Measurements from ENCODE around the gene CPEB3. TPM values are rescaled to one million over a fixed set of nuclear protein-coding genes. Genes with fewer than 3 reads are reported as not detected.

Gene CPEB3
- total and polyA plus RNA-seq, 9 of the 15 experiments (the other 6 are each of a cell fraction or from before 2014, with no cell fraction given), result 0.15 to 1.2 (median 0.51) TPM

DNA sequence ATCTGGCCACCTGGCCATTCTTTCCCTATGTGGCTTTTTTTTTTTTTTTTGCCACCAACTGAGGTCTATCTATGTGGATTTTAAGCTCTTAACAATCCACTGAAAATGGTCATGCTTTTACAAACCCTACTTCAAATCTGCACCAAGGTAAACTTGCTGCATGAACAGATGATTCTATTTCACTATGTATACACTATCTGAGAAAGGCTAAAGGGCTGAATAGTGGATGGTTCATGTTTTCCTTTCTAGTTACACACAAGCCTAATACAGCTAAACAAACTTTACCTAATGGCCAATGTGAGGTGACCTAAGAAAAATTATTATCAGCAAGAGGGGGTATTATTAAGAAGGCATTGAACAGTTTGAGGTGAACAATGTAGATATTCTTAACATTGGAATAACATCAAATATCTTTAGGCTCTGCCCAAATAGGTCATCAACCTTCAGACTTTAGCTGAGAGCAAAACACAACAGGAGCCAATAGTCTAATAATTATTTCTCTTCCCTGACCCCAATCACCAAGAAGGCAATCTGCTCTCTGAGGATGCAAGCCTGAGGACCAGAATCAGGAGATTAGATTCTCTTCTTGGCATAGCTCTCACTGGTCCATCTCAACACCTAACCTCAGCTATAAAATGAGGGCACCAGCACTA lies 160.1 kb downstream of the CPEB3 start (continued):
- TF ChIP-seq THRA (IDR thresholded peaks at IDR 0.05) (no peak), ZNF766 (CRISPR knock-in tag; conservative IDR thresholded peaks at IDR 0.05) (no peak)

DNA sequence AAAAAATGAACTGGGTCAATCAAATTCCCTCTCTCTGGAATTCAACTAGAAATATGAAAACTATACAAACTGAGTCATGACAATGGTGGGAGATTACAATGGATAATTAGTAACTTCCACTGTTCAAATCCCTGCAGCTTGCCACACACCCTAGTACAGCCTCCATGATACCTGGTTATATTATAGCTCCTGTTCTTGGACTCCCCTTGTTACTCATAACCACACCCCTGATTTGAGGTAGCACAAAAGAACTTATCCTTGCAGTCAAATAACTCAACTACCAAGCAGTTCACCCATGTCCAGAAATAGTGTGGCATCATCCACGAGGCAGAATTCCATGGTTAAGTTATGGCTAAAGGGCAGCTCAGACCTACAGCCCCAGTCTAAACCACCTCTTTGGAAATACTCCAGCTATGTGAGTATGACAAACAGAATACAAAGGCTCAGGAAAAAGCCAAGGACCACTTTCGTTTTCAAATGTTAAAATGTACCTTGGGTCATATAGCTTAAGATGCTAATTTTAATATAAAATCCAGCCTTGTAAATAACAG lies 164.7 kb downstream of the CPEB3 start:
- in situ Hi-C loops (cut with MboI), result no loop called here
- CTCF ChIA-PET (ENCODE audit: low intra/inter-chr PET ratio), result no interaction called here
- H3K36me3 ChIP-seq (ENCODE audit: control insufficient read depth, insufficient read depth, low read length), result no peaks in the 10 kb centered on the region
- FAIRE-seq (no peak), ATAC-seq (no peak), DNase-seq (ENCODE audit: extremely low read depth in 1 of 4, low spot score in 3 of 4) (no peak)
- H3K4me1 ChIP-seq (replicated peaks in 1 of 2; ENCODE audit: control insufficient read depth in 2 of 2, insufficient read depth in 2 of 2, low read length in 2 of 2), result no peaks in the 10 kb centered on the region
- no peaks in the 10 kb centered on the region for H3K9me1 ChIP-seq (ENCODE audit: control insufficient read depth, insufficient read depth, low read length)
- H3K27ac ChIP-seq (ENCODE audit: extremely low read depth, low read depth, low read length), result no peak overlapping the region
- no peak overlapping the region for H3K4me2 ChIP-seq (ENCODE audit: insufficient read depth, low read length)
- WGBS (ENCODE audit: insufficient coverage, low coverage, missing lambda C conversion rate), result 9% methylated on average over 2 of the region's 2 CpGs
- no peak overlapping the region for H3K4me3 ChIP-seq
- no peak overlapping the region for H3K9ac ChIP-seq (ENCODE audit: insufficient read depth in 1 of 2, low read depth in 2 of 2, low read length in 2 of 2)
- H2AFZ ChIP-seq (ENCODE audit: low read depth, low read length), result no peak overlapping the region
- BruUV-seq (replicated peaks), result no TSS peak
- no peaks in the 10 kb centered on the region for H3K9me3 ChIP-seq (replicated peaks; ENCODE audit: control insufficient read depth, insufficient read depth, low read depth, low read length)
- H4K20me1 ChIP-seq (replicated peaks; ENCODE audit: control insufficient read depth, insufficient read depth, low read length), result no peaks in the 10 kb centered on the region
- no peaks in the 10 kb centered on the region for H3K27me3 ChIP-seq (ENCODE audit: control insufficient read depth in 2 of 2, insufficient read depth in 2 of 2, low read length in 2 of 2)
- intact Hi-C loops (cut with micrococcal nuclease), result no loop called here
- TF ChIP-seq ARID2 (IDR thresholded peaks at IDR 0.05) (no peak), RUNX1 (IDR thresholded peaks at IDR 0.05; ENCODE audit: low read depth) (no peak)
- POLR2A ChIA-PET, result interaction anchor here (1.8 kb wide), 2 partner anchors 15 to 24 kb away, joined by 5 to 6 read pairs; no protein-coding TSS in a partner anchor
- H3K79me2 ChIP-seq (ENCODE audit: control insufficient read depth, insufficient read depth, low read length), result no peaks in the 10 kb centered on the region

Measured in K562 (cell line).